Activated T-helper 17 cell treated with anti-CD3 and anti-CD28 coated beads, Interleukin-2, amount 50 U/mL, for 72 hours (primary cell): Measurements from ENCODE around the gene OLFML3. TPM values are rescaled to one million over a fixed set of nuclear protein-coding genes. Genes with fewer than 3 reads are reported as not detected.
"Not testable (repeated sequence)": the region's sequence is repeated elsewhere in the genome, so short reads cannot be mapped to it uniquely, and the experiment has no call there.

ENCODE experiments used
- ATAC-seq: fragments of 150-1000 bp; cut with Tn5 transposase; replicated peaks from 2 replicates; pipeline ENCODE4 v1.10.0; 2021; ENCODE audit warnings: mild to moderate bottlenecking, moderate library complexity
- H3K27ac Mint-ChIP-seq: one replicate; pipeline ENCODE4 v1.8.0; 2022; ENCODE audit warnings: mixed read lengths
- H3K27me3 Mint-ChIP-seq: one replicate; pipeline ENCODE4 v1.8.0; 2022; ENCODE audit warnings: mixed read lengths
- H3K36me3 Mint-ChIP-seq: one replicate; pipeline ENCODE4 v1.8.0; 2022; ENCODE audit warnings: low read depth, mild to moderate bottlenecking, mixed read lengths
- H3K4me1 Mint-ChIP-seq: one replicate; pipeline ENCODE4 v1.8.0; 2022; ENCODE audit warnings: mixed read lengths
- H3K4me3 Mint-ChIP-seq: one replicate; pipeline ENCODE4 v1.8.0; 2022; ENCODE audit warnings: mild to moderate bottlenecking, mixed read lengths
- H3K9me3 Mint-ChIP-seq: one replicate; pipeline ENCODE4 v1.8.0; 2022; ENCODE audit warnings: mixed read lengths
- total RNA-seq, 2 donors: library from RNA; stranded (reverse); gene quantifications; one replicate each; pipeline ENCODE4 v1.2.3, GENCODE V29; 2022

Gene OLFML3
- total RNA-seq, 2 donors from 2014 or later = 0.13 to 0.40 TPM

DNA sequence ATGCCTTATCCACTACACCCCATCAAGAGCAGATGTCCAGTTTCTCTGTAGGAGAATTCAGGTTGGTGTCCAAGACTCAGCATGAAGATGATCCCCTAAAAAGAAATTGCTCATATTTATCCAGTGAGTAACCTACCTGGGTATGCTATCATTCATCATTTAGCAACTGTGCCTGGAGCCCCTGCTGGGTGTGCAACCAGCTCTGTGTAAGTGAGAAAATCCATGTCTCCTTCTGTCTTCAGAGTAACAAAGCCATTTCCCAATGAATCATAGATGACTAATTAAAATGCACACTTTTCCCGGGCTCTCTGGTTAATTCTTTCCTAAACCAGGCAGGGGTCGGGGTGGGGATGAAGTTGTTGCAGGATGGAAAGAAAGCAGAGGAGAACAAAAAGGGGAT is 35.8 kb downstream of the OLFML3 start:
- no peak for ATAC-seq
- Mint-ChIP-seq H3K9me3 (peaks cover 7% of the 10 kb centered on the region), H3K27ac (no peak overlapping the region), H3K4me3 (no peak overlapping the region), H3K36me3 (no peaks in the 10 kb centered on the region), H3K4me1 (no peaks in the 10 kb centered on the region), H3K27me3 (peaks cover 8% of the 10 kb centered on the region)

DNA sequence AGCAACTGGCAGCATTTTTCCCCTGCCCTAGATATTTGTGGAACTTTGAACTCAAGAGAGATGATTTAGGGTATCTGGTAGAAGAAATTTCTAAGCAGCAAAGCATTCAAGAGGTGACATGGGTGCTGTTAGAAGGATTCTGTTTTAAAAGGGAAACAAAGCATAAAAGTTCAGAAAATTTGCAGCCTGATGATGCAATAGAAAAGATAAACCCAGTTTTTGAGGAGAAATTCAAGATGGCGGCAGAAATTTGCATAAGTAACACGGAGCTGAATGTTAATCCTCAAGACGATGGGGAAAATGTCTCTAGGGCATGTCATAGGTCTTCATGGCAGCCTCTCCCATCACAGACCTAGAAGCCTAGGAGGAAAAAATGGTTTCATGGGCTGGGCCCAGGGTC is 40.5 kb downstream of the OLFML3 start:
- ATAC-seq, H3K4me1 Mint-ChIP-seq, H3K27ac Mint-ChIP-seq, H3K36me3 Mint-ChIP-seq, H3K4me3 Mint-ChIP-seq, H3K9me3 Mint-ChIP-seq: not testable (repeated sequence)
- peaks cover 11% of the 10 kb centered on the region for H3K27me3 Mint-ChIP-seq

DNA sequence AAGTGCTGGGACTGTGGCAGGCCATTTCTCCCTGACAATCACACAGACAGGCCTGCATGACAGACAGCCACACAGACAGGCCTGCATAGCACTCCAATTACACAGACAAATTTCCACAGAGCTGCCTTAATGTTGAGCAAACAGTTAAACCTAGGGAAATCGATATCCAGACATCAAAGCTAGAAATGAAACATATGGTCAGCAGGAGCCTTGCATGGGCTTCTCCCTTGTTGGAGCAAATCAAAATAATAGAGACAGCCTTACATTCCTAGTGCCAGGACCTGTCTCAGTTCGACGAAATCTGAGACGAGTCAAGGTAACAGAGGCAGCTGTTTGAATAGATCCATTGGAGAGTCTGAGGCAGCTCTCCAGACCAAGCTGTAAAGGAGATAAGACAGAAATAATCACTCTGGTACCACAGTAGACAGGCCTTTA is 42.4 kb downstream of the OLFML3 start:
- H3K4me3 Mint-ChIP-seq = no peak overlapping the region

DNA sequence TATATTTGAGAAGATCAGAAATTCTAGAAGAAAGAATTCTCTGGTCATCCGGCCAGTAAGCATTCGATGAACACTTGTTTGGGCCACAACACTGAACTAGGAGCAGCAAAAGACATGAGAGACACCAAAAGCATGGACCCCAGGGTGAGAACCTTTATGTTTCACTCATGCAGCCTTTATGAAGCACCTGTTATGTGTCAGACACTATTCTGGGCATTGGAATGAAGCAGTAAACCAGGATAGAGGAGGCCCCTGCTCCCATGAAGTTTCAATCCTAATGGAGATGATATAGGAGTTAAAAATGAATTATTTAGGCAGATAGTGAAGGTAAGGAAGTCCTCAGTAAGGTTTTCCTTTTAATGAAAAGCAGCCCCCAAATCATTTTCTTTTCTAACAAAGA is 43.6 kb downstream of the OLFML3 start:
- H3K4me1 Mint-ChIP-seq = no peaks in the 10 kb centered on the region
- H3K9me3 Mint-ChIP-seq = peaks cover 7% of the 10 kb centered on the region
- H3K27ac Mint-ChIP-seq = no peak overlapping the region
- no peak for ATAC-seq
- H3K36me3 Mint-ChIP-seq = no peaks in the 10 kb centered on the region
- peaks cover 5% of the 10 kb centered on the region for H3K27me3 Mint-ChIP-seq
- no peak overlapping the region for H3K4me3 Mint-ChIP-seq

More for the DNA sequence above, 42.4 kb downstream of the OLFML3 start:
- Mint-ChIP-seq H3K9me3 (peaks cover 7% of the 10 kb centered on the region), H3K27me3 (peaks cover 3% of the 10 kb centered on the region), H3K4me1 (no peaks in the 10 kb centered on the region), H3K36me3 (no peaks in the 10 kb centered on the region), H3K27ac (no peak overlapping the region)
- ATAC-seq = no peak

DNA sequence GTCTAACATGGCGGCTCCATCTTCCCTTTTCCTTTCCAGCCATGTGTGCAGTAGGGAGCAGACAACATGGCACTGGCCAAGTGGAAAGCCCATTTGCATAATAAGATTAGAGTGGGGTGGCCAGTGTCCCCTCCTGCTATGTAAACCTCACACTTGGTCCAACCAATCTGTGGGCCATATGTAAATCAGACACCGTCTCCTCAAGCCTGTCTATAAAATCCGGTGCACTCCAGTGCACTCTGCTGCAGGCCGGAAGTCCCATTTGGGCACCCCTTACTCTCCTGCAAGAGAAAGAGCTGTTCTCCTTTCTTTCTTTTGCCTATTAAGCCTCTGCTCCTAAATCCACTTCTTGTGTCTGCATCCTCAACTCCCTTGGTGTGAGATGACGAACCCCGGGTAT is 44.1 kb downstream of the OLFML3 start:
- H3K9me3 Mint-ChIP-seq = peaks cover 7% of the 10 kb centered on the region
- H3K36me3 Mint-ChIP-seq = no peaks in the 10 kb centered on the region
- ATAC-seq = no peak
- H3K4me1 Mint-ChIP-seq = no peaks in the 10 kb centered on the region
- H3K27me3 Mint-ChIP-seq = peaks cover 5% of the 10 kb centered on the region
- no peak overlapping the region for H3K4me3 Mint-ChIP-seq
- no peak overlapping the region for H3K27ac Mint-ChIP-seq

DNA sequence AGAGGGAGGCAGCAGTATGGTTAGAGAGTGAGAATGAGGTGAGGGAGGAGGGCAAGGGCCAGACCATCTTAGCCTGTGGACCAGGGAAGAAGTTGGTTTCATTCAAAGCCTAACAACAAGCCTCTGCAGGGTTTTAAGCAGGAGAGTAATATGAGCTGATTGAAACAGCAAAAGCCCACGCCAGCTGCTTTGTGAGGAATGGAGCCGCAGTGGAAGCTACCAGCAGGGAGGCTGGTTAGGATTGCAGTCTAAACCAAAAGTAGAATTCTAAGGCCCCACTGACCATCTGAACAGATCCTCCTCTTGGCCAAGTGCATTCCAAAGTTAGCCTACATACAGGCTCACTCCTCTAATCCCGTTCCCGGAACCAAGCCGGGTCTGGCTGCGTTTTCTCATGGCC is 44.8 kb downstream of the OLFML3 start:
- no peaks in the 10 kb centered on the region for H3K4me1 Mint-ChIP-seq
- H3K4me3 Mint-ChIP-seq = no peak overlapping the region
- ATAC-seq = no peak
- H3K27me3 Mint-ChIP-seq = peaks cover 5% of the 10 kb centered on the region
- H3K27ac Mint-ChIP-seq = no peak overlapping the region
- no peaks in the 10 kb centered on the region for H3K36me3 Mint-ChIP-seq
- peaks cover 7% of the 10 kb centered on the region for H3K9me3 Mint-ChIP-seq

DNA sequence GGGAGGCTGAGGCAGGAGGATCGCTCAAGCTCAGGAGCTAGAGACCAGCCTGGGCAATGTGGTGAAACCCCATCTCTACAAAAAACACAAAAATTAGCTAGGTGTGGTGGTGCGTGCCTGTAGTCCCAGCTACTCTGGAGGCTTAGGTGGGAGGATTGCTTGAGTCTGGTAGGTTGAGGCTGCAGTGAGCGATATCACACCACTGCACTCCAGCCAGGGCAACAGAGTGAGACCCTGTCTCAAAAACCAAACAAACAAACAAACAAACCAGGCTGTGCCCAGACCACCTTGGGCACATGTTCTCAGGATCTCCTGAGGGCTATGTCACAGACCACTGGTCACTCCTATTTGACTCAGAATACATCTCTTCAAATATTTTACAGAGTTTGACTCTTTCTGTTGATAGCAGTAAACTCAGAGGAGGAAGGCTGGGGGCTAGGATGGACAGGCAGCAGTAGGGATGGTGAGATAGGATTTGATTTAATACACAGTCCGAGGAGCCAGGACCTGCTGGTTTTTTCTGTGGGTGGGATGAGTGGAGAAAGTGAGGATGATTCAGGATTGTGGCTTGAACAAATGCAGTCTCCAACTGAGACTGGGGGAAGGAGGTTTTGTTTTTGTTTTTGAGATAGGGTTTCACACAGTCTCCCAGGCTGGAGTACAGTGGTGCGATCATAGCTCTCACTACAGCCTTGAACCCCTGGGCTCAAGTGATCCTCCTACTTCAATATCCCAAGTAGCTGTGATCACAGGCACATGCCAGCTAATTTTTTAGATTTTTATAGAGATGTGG is 46.5 kb downstream of the OLFML3 start:
- Mint-ChIP-seq H3K4me3 (no peak overlapping the region), H3K9me3 (no peaks in the 10 kb centered on the region), H3K36me3 (no peaks in the 10 kb centered on the region), H3K27me3 (peaks cover 5% of the 10 kb centered on the region), H3K27ac (no peak overlapping the region), H3K4me1 (no peaks in the 10 kb centered on the region)
- ATAC-seq = no peak

DNA sequence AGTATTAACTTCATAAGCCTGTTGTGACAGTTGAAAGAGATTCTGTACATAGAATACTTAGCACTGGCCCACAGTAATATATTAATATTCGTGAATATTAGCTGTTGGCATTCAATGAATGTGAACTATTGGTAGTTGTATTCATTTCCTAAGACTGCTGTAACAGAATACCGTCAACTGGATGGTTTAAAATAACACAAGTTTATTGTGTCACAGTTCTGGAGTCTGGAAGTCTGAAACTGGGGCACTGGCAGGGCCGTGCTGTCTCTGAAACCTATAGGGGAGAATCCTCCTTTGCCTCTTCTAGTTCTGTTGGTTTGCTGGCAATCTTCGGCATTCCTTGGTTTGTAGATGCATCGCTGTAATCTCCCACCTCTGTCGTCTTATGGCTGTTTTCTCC is 47.5 kb downstream of the OLFML3 start:
- no peak for ATAC-seq
- no peaks in the 10 kb centered on the region for H3K36me3 Mint-ChIP-seq
- H3K27me3 Mint-ChIP-seq = peaks cover 3% of the 10 kb centered on the region
- no peak overlapping the region for H3K4me3 Mint-ChIP-seq
- no peaks in the 10 kb centered on the region for H3K4me1 Mint-ChIP-seq
- H3K9me3 Mint-ChIP-seq = no peaks in the 10 kb centered on the region
- no peak overlapping the region for H3K27ac Mint-ChIP-seq

Other genes starting within 250 kb of the OLFML3 start
- gene PHTF1, start 220.0 kb upstream of the OLFML3 start, total RNA-seq = 10 to 100 TPM; 19.5 to 24.8 TPM
- 10 to 100 TPM; 22.2 to 47.4 TPM for gene RSBN1, start 167.0 kb upstream of the OLFML3 start, total RNA-seq
- 10 to 100 TPM; 55.9 to 70.1 TPM for gene PTPN22, start 107.8 kb upstream of the OLFML3 start, total RNA-seq
- gene BCL2L15, start 91.9 kb upstream of the OLFML3 start, total RNA-seq = 1 to 10 TPM in 1 of 2 donors, under 1 TPM in 1; 0.99 to 4.4 TPM
- gene AP4B1, start 74.7 kb upstream of the OLFML3 start, total RNA-seq = 10 to 100 TPM; 46.5 to 61.7 TPM
- 10 to 100 TPM; 16.1 to 21.4 TPM for gene DCLRE1B, start 74.1 kb upstream of the OLFML3 start, total RNA-seq
- 10 to 100 TPM; 44.4 to 71.0 TPM for gene HIPK1, start 50.1 kb upstream of the OLFML3 start, total RNA-seq
- gene SYT6, start 174.4 kb downstream of the OLFML3 start, total RNA-seq = not detected